Omental fat pad (tissue), 4 donors: Measurements from ENCODE around the gene KCNH8. TPM values are rescaled to one million over a fixed set of nuclear protein-coding genes. Genes with fewer than 3 reads are reported as not detected.

Source experiments
- ATAC-seq: fragments of 150-250 bp; one replicate; pipeline ENCODE4 v1.9.1; 2016; ENCODE audit warnings: mild to moderate bottlenecking, moderate library complexity; ENCODE audit not compliant: low FRiP score
- DNase-seq: peaks from one replicate; pipeline ENCODE4 v3.0.0-alpha.2; 2019; ENCODE audit warnings: low spot score
- CTCF ChIP-seq, 3 donors: fragments of 450-650 bp; IDR thresholded peaks; one replicate each; pipeline ENCODE4 v1.5.1; 2016 to 2017; ENCODE audit warnings: antibody characterized with exemption in 3 of 3, mild to moderate bottlenecking in 3 of 3, moderate library complexity in 2 of 3
- total RNA-seq, 4 donors: library from RNA; depleted of rRNA; stranded (reverse); fragments of >200 nt; gene quantifications; one replicate each; pipeline ENCODE4 v1.1.0, GENCODE V29; 2016

Gene KCNH8
- total RNA-seq, 4 donors from 2014 or later: 0.09 TPM; not detected in 3

DNA sequence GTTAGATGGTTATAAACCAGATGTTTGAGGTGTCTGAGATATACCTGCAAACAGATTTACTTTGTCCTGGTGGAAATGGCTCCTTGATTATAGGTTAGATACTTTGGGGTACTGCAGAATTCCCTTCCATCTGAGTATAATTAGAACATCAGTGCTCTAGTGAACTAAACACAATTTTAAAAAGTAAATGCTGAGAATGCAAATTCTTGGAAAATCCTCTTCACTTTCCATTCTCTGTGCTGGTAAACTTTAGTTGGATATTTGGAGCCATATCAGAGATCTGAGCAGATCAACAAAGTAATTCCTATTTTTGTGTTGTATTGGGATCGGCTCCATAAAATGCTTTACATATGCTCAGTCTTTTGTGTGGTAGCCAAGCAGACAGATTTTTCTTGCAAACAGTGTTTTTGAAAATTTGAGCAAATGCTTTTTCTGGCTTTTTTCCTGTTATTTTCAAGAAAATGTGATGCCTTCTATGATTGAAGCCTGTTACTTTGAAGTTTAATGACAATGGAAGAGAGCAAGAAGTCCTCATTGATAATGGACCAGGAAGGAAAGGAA is 37.9 kb upstream of the KCNH8 start:
- no peak for DNase-seq
- no peak for TF ChIP-seq CTCF (IDR thresholded peaks at IDR 0.05)
- no peak for ATAC-seq

- no peak for TF ChIP-seq CTCF (IDR thresholded peaks at IDR 0.05)
- ATAC-seq (no peak), DNase-seq (no peak)
Observed at GRCh38 chr3:19114461-19114860, 33.8 kb upstream of the KCNH8 start.

DNA sequence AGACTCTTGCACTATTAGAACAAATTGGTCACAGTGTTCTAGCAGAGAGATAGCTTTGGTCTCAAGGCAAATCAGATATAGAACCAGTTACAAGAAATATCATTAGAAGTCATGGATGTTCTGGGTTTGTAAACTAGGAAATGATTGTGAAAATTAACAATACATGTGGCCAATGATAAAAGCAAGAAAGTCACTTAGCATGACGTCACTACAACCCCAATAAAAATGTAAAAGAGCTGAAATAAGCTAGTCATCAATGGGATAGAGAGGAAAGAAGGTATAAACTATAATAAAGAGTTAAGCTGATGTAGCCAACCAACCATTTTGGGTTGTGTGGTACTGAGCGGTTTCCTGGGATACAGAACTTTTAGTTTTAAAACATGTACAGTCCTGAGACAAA is 32.1 kb upstream of the KCNH8 start:
- DNase-seq (no peak), ATAC-seq (no peak)
- TF ChIP-seq CTCF (IDR thresholded peaks at IDR 0.05): no peak

GRCh38 chr3:19124752-19125151 is 23.6 kb upstream of the KCNH8 start:
- DNase-seq (no peak), ATAC-seq (no peak)
- no peak for TF ChIP-seq CTCF (IDR thresholded peaks at IDR 0.05)

- ATAC-seq (no peak), DNase-seq (no peak)
- TF ChIP-seq CTCF (IDR thresholded peaks at IDR 0.05): no peak
Observed at GRCh38 chr3:19139863-19140262, 8.4 kb upstream of the KCNH8 start.

DNA sequence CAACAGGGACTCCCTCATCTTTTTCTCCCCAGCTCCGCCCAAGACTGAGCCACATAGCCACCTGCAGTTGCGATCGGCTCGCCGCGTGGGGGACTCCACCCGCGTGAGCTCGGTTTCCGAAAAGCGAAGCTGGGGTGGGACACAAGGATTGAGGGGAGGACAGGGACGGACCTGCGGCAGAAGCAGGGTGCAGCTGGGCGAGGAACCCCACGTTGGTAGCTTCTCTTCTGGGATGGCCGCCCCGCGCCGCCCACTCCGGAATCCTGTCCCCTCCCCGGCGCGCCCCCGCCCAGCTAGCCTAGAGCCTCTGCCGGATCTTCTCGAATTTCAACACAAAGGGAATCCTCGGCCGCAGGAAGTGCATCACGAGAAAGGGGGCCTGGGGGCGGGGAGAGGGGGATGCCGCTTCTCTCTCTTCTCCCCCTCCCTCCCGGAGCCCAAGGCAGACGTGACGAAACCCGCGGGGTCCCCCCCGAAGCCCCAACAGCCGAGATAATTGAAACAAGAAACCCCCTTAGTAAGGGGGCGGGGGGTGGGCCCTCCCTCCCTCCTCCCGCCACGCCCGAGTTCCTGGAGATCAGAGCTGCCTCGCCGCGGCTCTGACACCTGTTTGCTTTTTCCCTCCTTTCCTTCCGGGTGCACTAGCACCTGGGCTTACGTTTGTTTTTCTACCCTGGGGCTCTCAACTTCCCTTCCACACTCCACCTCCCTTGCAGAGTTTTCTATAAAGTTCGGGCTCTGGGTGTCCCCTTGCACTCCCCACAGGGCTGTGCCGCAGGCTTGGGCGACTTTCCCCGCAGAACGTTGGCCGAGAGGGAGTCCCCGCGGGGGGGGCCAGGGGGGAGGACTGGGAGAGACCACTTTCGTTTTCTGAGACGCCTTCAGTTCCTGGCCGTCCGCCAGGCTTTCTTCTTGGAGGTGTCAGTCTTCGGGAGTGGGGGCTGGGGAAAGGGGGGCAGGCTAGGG is 1.3 kb upstream of the KCNH8 start:
- TF ChIP-seq CTCF (IDR thresholded peaks at IDR 0.05): no peak
- ATAC-seq (peak; percentile 85), DNase-seq (peak; percentile 38)

DNA sequence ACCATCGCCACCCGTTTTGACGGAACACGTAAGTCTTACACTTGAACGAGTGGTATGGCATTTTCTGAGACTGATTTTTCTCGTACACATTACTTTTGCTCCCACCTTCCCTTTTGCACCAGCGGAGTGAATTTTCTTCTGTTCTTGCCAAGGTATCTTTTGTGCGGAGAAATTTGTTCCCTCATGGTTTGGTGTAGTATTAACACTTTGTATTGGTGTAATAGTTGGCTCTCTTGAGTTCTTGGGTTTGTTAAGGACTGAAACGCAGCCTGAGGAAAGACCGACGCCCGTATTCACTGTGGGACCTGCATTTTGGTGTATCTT is 420 bp downstream of the KCNH8 start:
- ATAC-seq (no peak), DNase-seq (no peak)
- TF ChIP-seq CTCF (IDR thresholded peaks at IDR 0.05): no peak
